SK-N-SH treated with all-trans-retinoic acid at 6 μM for 48 hours (cell line): ENCODE measurements around the gene NELFCD.

Experiments used
- CREB5 ChIP-seq: fragments of 250-450 bp; sonication (Bioruptor Pico); IDR thresholded peaks from 2 replicates; pipeline ENCODE4 v1.5.1; 2020; ENCODE audit warnings: low read depth, mild to moderate bottlenecking, moderate library complexity
- CSRNP3 ChIP-seq: fragments of 250-450 bp; sonication (Bioruptor Pico); IDR thresholded peaks from 2 replicates; pipeline ENCODE4 v1.5.1; 2021; ENCODE audit warnings: mild to moderate bottlenecking, moderate library complexity
- POU6F1 ChIP-seq: fragments of 250-450 bp; sonication (Bioruptor Pico); IDR thresholded peaks from 2 replicates; pipeline ENCODE4 v1.8.0; 2021; ENCODE audit warnings: low read depth, mild to moderate bottlenecking, moderate library complexity, borderline replicate concordance
- RARB ChIP-seq: fragments of 250-450 bp; sonication (Bioruptor Pico); IDR thresholded peaks from 2 replicates; pipeline ENCODE4 v1.8.0; 2021; ENCODE audit warnings: mild to moderate bottlenecking, moderate library complexity
- TOX ChIP-seq: fragments of 250-450 bp; sonication (Bioruptor Pico); IDR thresholded peaks from 2 replicates; pipeline ENCODE4 v1.8.0; 2021; ENCODE audit warnings: mild to moderate bottlenecking, moderate library complexity, borderline replicate concordance
- ZFP3 ChIP-seq: fragments of 250-450 bp; sonication (Bioruptor Pico); IDR thresholded peaks from 2 replicates; pipeline ENCODE4 v1.5.0; 2020; ENCODE audit warnings: mild to moderate bottlenecking, moderate library complexity
- ZFP30 ChIP-seq: fragments of 450-650 bp; formaldehyde crosslinking; IDR thresholded peaks from 2 replicates; pipeline ENCODE4 v1.5.0; 2022; ENCODE audit warnings: mild to moderate bottlenecking, moderate library complexity

- no peak for TF ChIP-seq CSRNP3
- no peak for TF ChIP-seq ZFP3
- TF ChIP-seq CREB5 (CRISPR knock-in tag), result no peak
- TF ChIP-seq ZFP30 (CRISPR knock-in tag), result no peak
- no peak for TF ChIP-seq POU6F1
- no peak for TF ChIP-seq RARB (CRISPR knock-in tag)
- no peak for TF ChIP-seq TOX (CRISPR knock-in tag)
These were observed 8.1 kb downstream of the NELFCD start for GRCh38 chr20:58989196-58989595.
